ENCODE measurements around the gene ANKRD11.
"Not testable (repeated sequence)": the region's sequence is repeated elsewhere in the genome, so short reads cannot be mapped to it uniquely, and the experiment has no call there.

Gene ANKRD11

GRCh38 chr16:89476811-89477261, 13.5 kb downstream of the ANKRD11 start:
- no peak for DNase-seq

GRCh38 chr16:89476379-89476778, 14.0 kb downstream of the ANKRD11 start:
- no peak for DNase-seq

- DNase-seq, result no peak
These were observed 15.2 kb downstream of the ANKRD11 start for GRCh38 chr16:89475144-89475543.

GRCh38 chr16:89473791-89474414, 16.5 kb downstream of the ANKRD11 start:
- DNase-seq, result no peak

GRCh38 chr16:89473136-89473712, 17.1 kb downstream of the ANKRD11 start:
- DNase-seq, result no peak

GRCh38 chr16:89472711-89473075, 17.7 kb downstream of the ANKRD11 start:
- no peak for DNase-seq

- no peak for DNase-seq
These were observed 23.0 kb downstream of the ANKRD11 start for GRCh38 chr16:89467382-89467781.

- no peak for DNase-seq
These were observed 23.4 kb downstream of the ANKRD11 start for GRCh38 chr16:89466920-89467319.

- not testable (repeated sequence) for DNase-seq
These were observed 27.0 kb downstream of the ANKRD11 start for GRCh38 chr16:89463312-89463711.

- DNase-seq, result not testable (repeated sequence)
These were observed 27.7 kb downstream of the ANKRD11 start for GRCh38 chr16:89462639-89463038.

- not testable (repeated sequence) for DNase-seq
These were observed 28.5 kb downstream of the ANKRD11 start for GRCh38 chr16:89461890-89462289.

GRCh38 chr16:89460556-89460955, 29.8 kb downstream of the ANKRD11 start:
- DNase-seq, result no peak

GRCh38 chr16:89458967-89459366, 31.4 kb downstream of the ANKRD11 start:
- no peak for DNase-seq

GRCh38 chr16:89458551-89458950, 31.8 kb downstream of the ANKRD11 start:
- DNase-seq, result no peak

GRCh38 chr16:89456419-89456959, 33.9 kb downstream of the ANKRD11 start:
- no peak for DNase-seq

- no peak for DNase-seq
These were observed 34.7 kb downstream of the ANKRD11 start for GRCh38 chr16:89455692-89456091.

- no peak for DNase-seq
These were observed 35.2 kb downstream of the ANKRD11 start for GRCh38 chr16:89455178-89455577.

GRCh38 chr16:89454378-89455125, 35.8 kb downstream of the ANKRD11 start:
- DNase-seq, result not testable (repeated sequence)

GRCh38 chr16:89453501-89454321, 36.6 kb downstream of the ANKRD11 start:
- no peak for DNase-seq

- no peak for DNase-seq
These were observed 37.4 kb downstream of the ANKRD11 start for GRCh38 chr16:89452925-89453324.

- DNase-seq, result no peak
These were observed 38.1 kb downstream of the ANKRD11 start for GRCh38 chr16:89452241-89452640.

GRCh38 chr16:89450537-89450936, 39.8 kb downstream of the ANKRD11 start:
- no peak for DNase-seq
